GM12892 (cell line): ENCODE measurements around the gene CENPP.

Experiments used
- POLR2A ChIP-seq: IDR thresholded peaks from 2 replicates; pipeline ENCODE4 v1.6.1; 2011; ENCODE audit warnings: low read depth, low read length, control low read depth
- TAF1 ChIP-seq: IDR thresholded peaks from 2 replicates; pipeline ENCODE4 v1.6.1; 2011; ENCODE audit warnings: low read depth, mild to moderate bottlenecking, control low read depth, low read length, borderline replicate concordance

- TF ChIP-seq POLR2A = no peak
- TF ChIP-seq TAF1 = no peak
Observed at GRCh38 chr9:92600462-92601261, 274.9 kb downstream of the CENPP start.
